ENCODE results near the gene PTPRG.

The PTPRG gene

GRCh38 chr3:62277450-62277849 lies 716.1 kb downstream of the PTPRG start:
- Mint-ChIP-seq H3K4me3 (no peak overlapping the region), H3K9me3 (no peaks in the 10 kb centered on the region), H3K27ac (no peak overlapping the region), H3K36me3 (ENCODE audit: low read depth) (no peaks in the 10 kb centered on the region), H3K27me3 (no peaks in the 10 kb centered on the region), H3K4me1 (ENCODE audit: low read depth) (peaks cover 11% of the 10 kb centered on the region)
- intact Hi-C loops (cut with micrococcal nuclease): no loop called here

- H3K27ac Mint-ChIP-seq: no peak overlapping the region
Measured at GRCh38 chr3:62277986-62278385, 716.6 kb downstream of the PTPRG start.

GRCh38 chr3:62281726-62282125 lies 720.4 kb downstream of the PTPRG start:
- no peaks in the 10 kb centered on the region for H3K36me3 Mint-ChIP-seq (ENCODE audit: low read depth)
- H3K27me3 Mint-ChIP-seq: no peaks in the 10 kb centered on the region
- no peaks in the 10 kb centered on the region for H3K9me3 Mint-ChIP-seq
- no peak overlapping the region for H3K4me3 Mint-ChIP-seq
- no peak overlapping the region for H3K27ac Mint-ChIP-seq
- intact Hi-C loops (cut with micrococcal nuclease): no loop called here
- peaks cover 11% of the 10 kb centered on the region for H3K4me1 Mint-ChIP-seq (ENCODE audit: low read depth)

More at GRCh38 chr3:62277986-62278385, 716.6 kb downstream of the PTPRG start:
- Mint-ChIP-seq H3K9me3 (no peaks in the 10 kb centered on the region), H3K4me3 (no peak overlapping the region), H3K27me3 (no peaks in the 10 kb centered on the region), H3K4me1 (ENCODE audit: low read depth) (peaks cover 11% of the 10 kb centered on the region), H3K36me3 (ENCODE audit: low read depth) (no peaks in the 10 kb centered on the region)
- intact Hi-C loops (cut with micrococcal nuclease): no loop called here

GRCh38 chr3:62284442-62284841 lies 723.1 kb downstream of the PTPRG start:
- Mint-ChIP-seq H3K4me1 (ENCODE audit: low read depth) (peaks cover 25% of the 10 kb centered on the region), H3K27ac (no peak overlapping the region)

GRCh38 chr3:62287392-62287927 lies 726.1 kb downstream of the PTPRG start:
- Mint-ChIP-seq H3K27me3 (no peaks in the 10 kb centered on the region), H3K4me1 (ENCODE audit: low read depth) (peaks cover 15% of the 10 kb centered on the region), H3K9me3 (no peaks in the 10 kb centered on the region), H3K27ac (no peak overlapping the region), H3K36me3 (ENCODE audit: low read depth) (no peaks in the 10 kb centered on the region), H3K4me3 (no peak overlapping the region)
- intact Hi-C loops (cut with micrococcal nuclease): no loop called here

More at GRCh38 chr3:62284442-62284841, 723.1 kb downstream of the PTPRG start:
- Mint-ChIP-seq H3K27me3 (no peaks in the 10 kb centered on the region), H3K4me3 (no peak overlapping the region), H3K36me3 (ENCODE audit: low read depth) (no peaks in the 10 kb centered on the region), H3K9me3 (no peaks in the 10 kb centered on the region)
- intact Hi-C loops (cut with micrococcal nuclease): no loop called here

- Mint-ChIP-seq H3K9me3 (no peaks in the 10 kb centered on the region), H3K27ac (no peak overlapping the region), H3K4me1 (ENCODE audit: low read depth) (peaks cover 15% of the 10 kb centered on the region), H3K36me3 (ENCODE audit: low read depth) (no peaks in the 10 kb centered on the region), H3K4me3 (no peak overlapping the region), H3K27me3 (no peaks in the 10 kb centered on the region)
- intact Hi-C loops (cut with micrococcal nuclease): no loop called here
Measured at GRCh38 chr3:62289922-62290321, 728.6 kb downstream of the PTPRG start.

GRCh38 chr3:62293051-62293780 lies 731.8 kb downstream of the PTPRG start:
- H3K36me3 Mint-ChIP-seq (ENCODE audit: low read depth): no peaks in the 10 kb centered on the region

GRCh38 chr3:62295571-62295970 lies 734.2 kb downstream of the PTPRG start:
- no peak overlapping the region for H3K27ac Mint-ChIP-seq
- H3K36me3 Mint-ChIP-seq (ENCODE audit: low read depth): no peaks in the 10 kb centered on the region
- no peak overlapping the region for H3K4me3 Mint-ChIP-seq
- intact Hi-C loops (cut with micrococcal nuclease): no loop called here
- H3K27me3 Mint-ChIP-seq: no peaks in the 10 kb centered on the region
- no peaks in the 10 kb centered on the region for H3K4me1 Mint-ChIP-seq (ENCODE audit: low read depth)
- no peaks in the 10 kb centered on the region for H3K9me3 Mint-ChIP-seq

More at GRCh38 chr3:62293051-62293780, 731.8 kb downstream of the PTPRG start:
- Mint-ChIP-seq H3K4me1 (ENCODE audit: low read depth) (peaks cover under 1% of the 10 kb centered on the region), H3K27ac (no peak overlapping the region), H3K9me3 (no peaks in the 10 kb centered on the region), H3K27me3 (no peaks in the 10 kb centered on the region), H3K4me3 (no peak overlapping the region)
- intact Hi-C loops (cut with micrococcal nuclease): no loop called here

GRCh38 chr3:62300617-62301016 lies 739.2 kb downstream of the PTPRG start:
- peaks cover 26% of the 10 kb centered on the region for H3K9me3 Mint-ChIP-seq
- no peaks in the 10 kb centered on the region for H3K4me1 Mint-ChIP-seq (ENCODE audit: low read depth)
- H3K36me3 Mint-ChIP-seq (ENCODE audit: low read depth): no peaks in the 10 kb centered on the region
- no peak overlapping the region for H3K27ac Mint-ChIP-seq
- no peak overlapping the region for H3K4me3 Mint-ChIP-seq
- intact Hi-C loops (cut with micrococcal nuclease): no loop called here
- H3K27me3 Mint-ChIP-seq: no peaks in the 10 kb centered on the region

GRCh38 chr3:62312201-62312600 lies 750.8 kb downstream of the PTPRG start:
- H3K9me3 Mint-ChIP-seq: no peaks in the 10 kb centered on the region
- no peaks in the 10 kb centered on the region for H3K36me3 Mint-ChIP-seq (ENCODE audit: low read depth)

GRCh38 chr3:62316525-62316924 lies 755.2 kb downstream of the PTPRG start:
- Mint-ChIP-seq H3K4me3 (no peak overlapping the region), H3K4me1 (ENCODE audit: low read depth) (peaks cover 6% of the 10 kb centered on the region), H3K27ac (no peak overlapping the region), H3K36me3 (ENCODE audit: low read depth) (peaks cover 6% of the 10 kb centered on the region), H3K9me3 (no peaks in the 10 kb centered on the region), H3K27me3 (peaks cover 21% of the 10 kb centered on the region)
- intact Hi-C loops (cut with micrococcal nuclease): no loop called here

More at GRCh38 chr3:62312201-62312600, 750.8 kb downstream of the PTPRG start:
- intact Hi-C loops (cut with micrococcal nuclease): no loop called here
- H3K4me1 Mint-ChIP-seq (ENCODE audit: low read depth): no peaks in the 10 kb centered on the region
- peaks cover 7% of the 10 kb centered on the region for H3K27me3 Mint-ChIP-seq
- H3K27ac Mint-ChIP-seq: no peak overlapping the region
- H3K4me3 Mint-ChIP-seq: no peak overlapping the region

- intact Hi-C loops (cut with micrococcal nuclease): no loop called here
- H3K4me1 Mint-ChIP-seq (ENCODE audit: low read depth): peaks cover 6% of the 10 kb centered on the region
- H3K27ac Mint-ChIP-seq: peak overlapping the region; percentile 85
- H3K4me3 Mint-ChIP-seq: peak overlapping the region; percentile 86
- peaks cover 6% of the 10 kb centered on the region for H3K36me3 Mint-ChIP-seq (ENCODE audit: low read depth)
- peaks cover 21% of the 10 kb centered on the region for H3K27me3 Mint-ChIP-seq
- no peaks in the 10 kb centered on the region for H3K9me3 Mint-ChIP-seq
Measured at GRCh38 chr3:62318365-62318751, 757.0 kb downstream of the PTPRG start.

GRCh38 chr3:62318752-62319569 lies 757.6 kb downstream of the PTPRG start:
- Mint-ChIP-seq H3K4me3 (peak overlapping the region; percentile 86), H3K27me3 (peaks cover 21% of the 10 kb centered on the region), H3K27ac (peak overlapping the region; percentile 85), H3K4me1 (ENCODE audit: low read depth) (peaks cover 6% of the 10 kb centered on the region), H3K9me3 (no peaks in the 10 kb centered on the region), H3K36me3 (ENCODE audit: low read depth) (peaks cover 6% of the 10 kb centered on the region)
- intact Hi-C loops (cut with micrococcal nuclease): no loop called here

GRCh38 chr3:62319570-62320243 lies 758.3 kb downstream of the PTPRG start:
- Mint-ChIP-seq H3K27ac (peak overlapping the region; percentile 85), H3K9me3 (no peaks in the 10 kb centered on the region), H3K27me3 (peaks cover 20% of the 10 kb centered on the region), H3K4me3 (peak overlapping the region; percentile 86), H3K4me1 (ENCODE audit: low read depth) (peaks cover 6% of the 10 kb centered on the region), H3K36me3 (ENCODE audit: low read depth) (peaks cover 6% of the 10 kb centered on the region)
- intact Hi-C loops (cut with micrococcal nuclease): no loop called here

All from dendritic cell treated with granulocyte-macrophage colony-stimulating factor and Interleukin-4, amounts not matched to agents 40 ng/mL and 50 ng/mL, for 4 days (primary cell).